ENCODE results near the gene PEA15. TPM values are rescaled to one million over a fixed set of nuclear protein-coding genes. Genes with fewer than 3 reads are reported as not detected.

PEA15 gene
- polyA plus RNA-seq, 3 donors, result 54.6 to 289 (median 276) TPM

GRCh38 chr1:160222546-160222945 is 17.4 kb downstream of the PEA15 start:
- WGBS, 3 donors, result 82 to 88% (median 85%) methylated on average over 3 of the region's 3 CpGs
- no peak overlapping the region for H3K27ac ChIP-seq (ENCODE audit: low read depth, low read length)

- H3K27ac ChIP-seq (ENCODE audit: low read depth, low read length), result no peak overlapping the region
- 84 to 97% (median 94%) methylated on average over 2 of the region's 2 CpGs for WGBS, 3 donors
These were observed 19.4 kb downstream of the PEA15 start for GRCh38 chr1:160224606-160225005.

- WGBS, 3 donors, result 55 to 97% (median 91%) methylated on average over 2 of the region's 2 CpGs
- no peak overlapping the region for H3K27ac ChIP-seq (ENCODE audit: low read depth, low read length)
These were observed 20.2 kb downstream of the PEA15 start for GRCh38 chr1:160225345-160225744.

- WGBS, 3 donors, result 80 to 93% (median 87%) methylated on average over 2 of the region's 2 CpGs
These were observed 21.4 kb downstream of the PEA15 start for GRCh38 chr1:160226623-160227022.

GRCh38 chr1:160227034-160227433 is 21.9 kb downstream of the PEA15 start:
- 89 to 96% (median 94%) methylated on average over 4 of the region's 4 CpGs for WGBS, 3 donors
- no peak overlapping the region for H3K27ac ChIP-seq (ENCODE audit: low read depth, low read length)

More at GRCh38 chr1:160226623-160227022, 21.4 kb downstream of the PEA15 start:
- no peak overlapping the region for H3K27ac ChIP-seq (ENCODE audit: low read depth, low read length)

GRCh38 chr1:160227561-160227960 is 22.4 kb downstream of the PEA15 start:
- no peak overlapping the region for H3K27ac ChIP-seq (ENCODE audit: low read depth, low read length)
- WGBS, 3 donors, result 94 to 100% (median 97%) methylated on average over 1 of the region's 1 CpG

GRCh38 chr1:160228431-160228830 is 23.2 kb downstream of the PEA15 start:
- H3K27ac ChIP-seq (ENCODE audit: low read depth, low read length), result no peak overlapping the region

GRCh38 chr1:160232911-160233310 is 27.7 kb downstream of the PEA15 start:
- no peak overlapping the region for H3K27ac ChIP-seq (ENCODE audit: low read depth, low read length)

GRCh38 chr1:160236806-160237205 is 31.6 kb downstream of the PEA15 start:
- 87 to 91% (median 90%) methylated on average over 5 of the region's 5 CpGs for WGBS, 3 donors
- no peak overlapping the region for H3K27ac ChIP-seq (ENCODE audit: low read depth, low read length)

GRCh38 chr1:160237558-160237957 is 32.4 kb downstream of the PEA15 start:
- H3K27ac ChIP-seq (ENCODE audit: low read depth, low read length), result no peak overlapping the region
- WGBS, 3 donors, result 91 to 98% (median 96%) methylated on average over 2 of the region's 2 CpGs

GRCh38 chr1:160238408-160238807 is 33.2 kb downstream of the PEA15 start:
- H3K27ac ChIP-seq (ENCODE audit: low read depth, low read length), result no peak overlapping the region
- 64 to 78% (median 69%) methylated on average over 5 of the region's 5 CpGs for WGBS, 3 donors

- 92 to 95% (median 95%) methylated on average over 24 of the region's 24 CpGs for WGBS, 3 donors
- no peak overlapping the region for H3K27ac ChIP-seq (ENCODE audit: low read depth, low read length)
These were observed 34.6 kb downstream of the PEA15 start for GRCh38 chr1:160239582-160240299.

- no peak overlapping the region for H3K27ac ChIP-seq (ENCODE audit: low read depth, low read length)
These were observed 38.6 kb downstream of the PEA15 start for GRCh38 chr1:160243767-160244166.

GRCh38 chr1:160244209-160244608 is 39.0 kb downstream of the PEA15 start:
- no peak overlapping the region for H3K27ac ChIP-seq (ENCODE audit: low read depth, low read length)
- WGBS, 3 donors, result 51 to 80% (median 79%) methylated on average over 1 of the region's 1 CpG

GRCh38 chr1:160245434-160245833 is 40.2 kb downstream of the PEA15 start:
- WGBS, 3 donors, result 64 to 98% (median 98%) methylated on average over 1 of the region's 1 CpG
- no peak overlapping the region for H3K27ac ChIP-seq (ENCODE audit: low read depth, low read length)

GRCh38 chr1:160247053-160247452 is 41.9 kb downstream of the PEA15 start:
- H3K27ac ChIP-seq (ENCODE audit: low read depth, low read length), result no peak overlapping the region
- 70 to 98% (median 98%) methylated on average over 1 of the region's 1 CpG for WGBS, 3 donors

GRCh38 chr1:160251011-160251410 is 45.8 kb downstream of the PEA15 start:
- no peak overlapping the region for H3K27ac ChIP-seq (ENCODE audit: low read depth, low read length)

- 62 to 79% (median 76%) methylated on average over 5 of the region's 5 CpGs for WGBS, 3 donors
- no peak overlapping the region for H3K27ac ChIP-seq (ENCODE audit: low read depth, low read length)
These were observed 46.7 kb downstream of the PEA15 start for GRCh38 chr1:160251687-160252526.

- H3K27ac ChIP-seq (ENCODE audit: low read depth, low read length), result no peak overlapping the region
- 87 to 92% (median 92%) methylated on average over 4 of the region's 4 CpGs for WGBS, 3 donors
These were observed 50.7 kb downstream of the PEA15 start for GRCh38 chr1:160255781-160256300.

Data from adipose tissue (tissue), 3 donors.